Loucy (cell line): ENCODE measurements around the gene GALNT7.

Source experiments
- EZH2phosphoT487 ChIP-seq: fragments of 200-600 bp; IDR thresholded peaks from 2 replicates; pipeline ENCODE4 v1.6.1; 2018; ENCODE audit warnings: antibody characterized with exemption, mild to moderate bottlenecking, moderate library complexity, borderline replicate concordance
- TF ChIP-seq, protein P1 (sequence below): fragments of 200-600 bp; sonication (generic); conservative IDR thresholded peaks from 2 replicates; pipeline ENCODE4 v1.5.1; 2014; ENCODE audit warnings: mild to moderate bottlenecking, antibody characterized with exemption, low read length

GRCh38 chr4:173337463-173337862 lies 168.9 kb downstream of the GALNT7 start:
- TF ChIP-seq, protein P1, sequence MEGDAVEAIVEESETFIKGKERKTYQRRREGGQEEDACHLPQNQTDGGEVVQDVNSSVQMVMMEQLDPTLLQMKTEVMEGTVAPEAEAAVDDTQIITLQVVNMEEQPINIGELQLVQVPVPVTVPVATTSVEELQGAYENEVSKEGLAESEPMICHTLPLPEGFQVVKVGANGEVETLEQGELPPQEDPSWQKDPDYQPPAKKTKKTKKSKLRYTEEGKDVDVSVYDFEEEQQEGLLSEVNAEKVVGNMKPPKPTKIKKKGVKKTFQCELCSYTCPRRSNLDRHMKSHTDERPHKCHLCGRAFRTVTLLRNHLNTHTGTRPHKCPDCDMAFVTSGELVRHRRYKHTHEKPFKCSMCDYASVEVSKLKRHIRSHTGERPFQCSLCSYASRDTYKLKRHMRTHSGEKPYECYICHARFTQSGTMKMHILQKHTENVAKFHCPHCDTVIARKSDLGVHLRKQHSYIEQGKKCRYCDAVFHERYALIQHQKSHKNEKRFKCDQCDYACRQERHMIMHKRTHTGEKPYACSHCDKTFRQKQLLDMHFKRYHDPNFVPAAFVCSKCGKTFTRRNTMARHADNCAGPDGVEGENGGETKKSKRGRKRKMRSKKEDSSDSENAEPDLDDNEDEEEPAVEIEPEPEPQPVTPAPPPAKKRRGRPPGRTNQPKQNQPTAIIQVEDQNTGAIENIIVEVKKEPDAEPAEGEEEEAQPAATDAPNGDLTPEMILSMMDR: no peak
- TF ChIP-seq EZH2phosphoT487: no peak
